ENCODE measurements around the gene GAS2L2.

Gene GAS2L2

GRCh38 chr17:35747540-35748017 is 5.5 kb downstream of the GAS2L2 start:
- peak; percentile 56 for DNase-seq (ENCODE audit: low read depth, low spot score)

- DNase-seq (ENCODE audit: low read depth, low spot score), result no peak
Observed at GRCh38 chr17:35745749-35746320, 7.2 kb downstream of the GAS2L2 start.

- no peak for DNase-seq (ENCODE audit: low read depth, low spot score)
Observed at GRCh38 chr17:35745246-35745645, 7.8 kb downstream of the GAS2L2 start.

GRCh38 chr17:35744830-35745229 is 8.2 kb downstream of the GAS2L2 start:
- no peak for DNase-seq (ENCODE audit: low read depth, low spot score)

- no peak for DNase-seq (ENCODE audit: low read depth, low spot score)
Observed at GRCh38 chr17:35743626-35744328, 9.3 kb downstream of the GAS2L2 start.

- DNase-seq (ENCODE audit: low read depth, low spot score), result no peak
Observed at GRCh38 chr17:35742896-35743477, 10.1 kb downstream of the GAS2L2 start.

GRCh38 chr17:35742496-35742895 is 10.5 kb downstream of the GAS2L2 start:
- no peak for DNase-seq (ENCODE audit: low read depth, low spot score)

GRCh38 chr17:35740997-35741931 is 11.8 kb downstream of the GAS2L2 start:
- DNase-seq (ENCODE audit: low read depth, low spot score), result no peak

GRCh38 chr17:35740216-35740615 is 12.8 kb downstream of the GAS2L2 start:
- no peak for DNase-seq (ENCODE audit: low read depth, low spot score)

- no peak for DNase-seq (ENCODE audit: low read depth, low spot score)
Observed at GRCh38 chr17:35738519-35739133, 14.4 kb downstream of the GAS2L2 start.

- no peak for DNase-seq (ENCODE audit: low read depth, low spot score)
Observed at GRCh38 chr17:35736236-35736635, 16.8 kb downstream of the GAS2L2 start.

- no peak for DNase-seq (ENCODE audit: low read depth, low spot score)
Observed at GRCh38 chr17:35735036-35735805, 17.8 kb downstream of the GAS2L2 start.

- DNase-seq (ENCODE audit: low read depth, low spot score), result no peak
Observed at GRCh38 chr17:35734396-35734795, 18.6 kb downstream of the GAS2L2 start.

GRCh38 chr17:35733366-35733765 is 19.7 kb downstream of the GAS2L2 start:
- no peak for DNase-seq (ENCODE audit: low read depth, low spot score)

GRCh38 chr17:35732806-35733136 is 20.3 kb downstream of the GAS2L2 start:
- no peak for DNase-seq (ENCODE audit: low read depth, low spot score)

- DNase-seq (ENCODE audit: low read depth, low spot score), result no peak
Observed at GRCh38 chr17:35731917-35732805, 20.9 kb downstream of the GAS2L2 start.

- no peak for DNase-seq (ENCODE audit: low read depth, low spot score)
Observed at GRCh38 chr17:35731239-35731916, 21.7 kb downstream of the GAS2L2 start, which contains the start of gene RASL10B. Gene RASL10B, plus strand, starts transcription at chr17:35731639. Its CDS starts 3,546 bp downstream, at chr17:35735185.

- no peak for DNase-seq (ENCODE audit: low read depth, low spot score)
Observed at GRCh38 chr17:35730400-35731005, 22.5 kb downstream of the GAS2L2 start.

- DNase-seq (ENCODE audit: low read depth, low spot score), result no peak
Observed at GRCh38 chr17:35729405-35729833, 23.6 kb downstream of the GAS2L2 start.

Data from activated naive CD8-positive, alpha-beta T cell treated with anti-CD3 and anti-CD28 coated beads, Interleukin-2, amount 50 U/mL, for 16 hours (primary cell).